PC-9 (cell line): ENCODE measurements around the gene ADORA3.

ENCODE experiments used
- EZH2 ChIP-seq: fragments of 200-600 bp; sonication (generic); IDR thresholded peaks from 2 replicates; pipeline ENCODE4 v1.8.0; 2017; ENCODE audit warnings: antibody characterized with exemption, low read depth
- TF ChIP-seq, protein P1 (sequence below): fragments of 200-600 bp; sonication (generic); conservative IDR thresholded peaks from 2 replicates; pipeline ENCODE4 v1.6.1; 2017; ENCODE audit warnings: mixed run types, antibody characterized with exemption, mild to moderate bottlenecking, moderate library complexity

DNA sequence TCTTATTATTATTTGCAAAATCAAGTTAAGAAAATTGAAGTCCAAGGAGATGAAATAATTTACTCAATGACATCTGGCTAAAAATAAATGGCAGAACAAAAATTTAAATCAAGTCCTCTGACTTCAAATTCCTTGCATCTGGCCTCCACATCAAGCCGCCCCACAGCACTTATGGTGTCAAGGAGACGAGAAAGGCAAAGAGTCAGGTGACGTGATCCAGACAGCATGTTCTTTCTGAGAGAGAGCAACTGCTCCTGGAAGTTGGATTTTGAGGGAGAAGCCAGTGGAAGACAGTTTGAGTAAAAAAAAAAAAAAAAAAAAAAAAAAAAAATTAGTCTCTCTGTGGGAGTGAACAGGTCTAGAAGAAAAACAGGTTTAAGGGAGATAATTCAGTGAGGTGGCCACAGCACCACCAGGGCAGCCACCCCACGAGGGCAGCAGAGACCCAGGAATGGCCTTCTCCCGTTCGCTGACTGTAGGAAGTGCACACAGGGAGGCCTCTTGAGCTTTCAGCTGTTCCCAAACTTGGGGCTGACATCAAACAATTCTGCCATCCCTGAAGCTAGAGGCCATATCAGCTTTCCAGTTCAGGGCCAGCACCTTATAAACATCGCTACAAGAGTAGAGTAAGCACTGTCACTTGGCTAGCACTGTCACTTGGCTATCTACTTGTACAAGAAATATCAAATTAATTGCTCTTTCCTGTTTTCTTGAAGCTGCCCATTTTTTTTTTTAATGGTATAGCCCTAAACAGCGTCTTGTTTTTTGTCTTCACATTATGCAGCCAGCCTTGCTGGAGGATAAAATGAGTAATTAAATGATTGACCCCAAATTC, 21.8 kb downstream of the ADORA3 start:
- TF ChIP-seq, protein P1, sequence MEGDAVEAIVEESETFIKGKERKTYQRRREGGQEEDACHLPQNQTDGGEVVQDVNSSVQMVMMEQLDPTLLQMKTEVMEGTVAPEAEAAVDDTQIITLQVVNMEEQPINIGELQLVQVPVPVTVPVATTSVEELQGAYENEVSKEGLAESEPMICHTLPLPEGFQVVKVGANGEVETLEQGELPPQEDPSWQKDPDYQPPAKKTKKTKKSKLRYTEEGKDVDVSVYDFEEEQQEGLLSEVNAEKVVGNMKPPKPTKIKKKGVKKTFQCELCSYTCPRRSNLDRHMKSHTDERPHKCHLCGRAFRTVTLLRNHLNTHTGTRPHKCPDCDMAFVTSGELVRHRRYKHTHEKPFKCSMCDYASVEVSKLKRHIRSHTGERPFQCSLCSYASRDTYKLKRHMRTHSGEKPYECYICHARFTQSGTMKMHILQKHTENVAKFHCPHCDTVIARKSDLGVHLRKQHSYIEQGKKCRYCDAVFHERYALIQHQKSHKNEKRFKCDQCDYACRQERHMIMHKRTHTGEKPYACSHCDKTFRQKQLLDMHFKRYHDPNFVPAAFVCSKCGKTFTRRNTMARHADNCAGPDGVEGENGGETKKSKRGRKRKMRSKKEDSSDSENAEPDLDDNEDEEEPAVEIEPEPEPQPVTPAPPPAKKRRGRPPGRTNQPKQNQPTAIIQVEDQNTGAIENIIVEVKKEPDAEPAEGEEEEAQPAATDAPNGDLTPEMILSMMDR = peak; percentile 86
- TF ChIP-seq EZH2 = no peak
